ENCODE results near the gene KCNE4.

Gene KCNE4

GRCh38 chr2:223060201-223060825 lies 8.3 kb downstream of the KCNE4 start:
- no peak overlapping the region for H3K27ac ChIP-seq (ENCODE audit: poor library complexity, severe bottlenecking)
- no peaks in the 10 kb centered on the region for H3K27me3 ChIP-seq (ENCODE audit: insufficient read depth, poor library complexity, severe bottlenecking)
- ATAC-seq (ENCODE audit: low read depth) (no peak), DNase-seq (ENCODE audit: low spot score) (no peak)
- H3K4me3 ChIP-seq (ENCODE audit: severe bottlenecking) = no peak overlapping the region
- no peaks in the 10 kb centered on the region for H3K36me3 ChIP-seq (ENCODE audit: low read depth)
- TF ChIP-seq CTCF (IDR thresholded peaks at IDR 0.05; ENCODE audit: poor library complexity, severe bottlenecking) = no peak
- no peaks in the 10 kb centered on the region for H3K9me3 ChIP-seq (ENCODE audit: severe bottlenecking)
- H3K4me1 ChIP-seq (ENCODE audit: insufficient read depth, poor library complexity, severe bottlenecking) = peaks cover 6% of the 10 kb centered on the region

GRCh38 chr2:223062396-223062795 lies 10.4 kb downstream of the KCNE4 start:
- DNase-seq (ENCODE audit: low spot score) = no peak
- H3K36me3 ChIP-seq (ENCODE audit: low read depth) = no peaks in the 10 kb centered on the region
- no peaks in the 10 kb centered on the region for H3K9me3 ChIP-seq (ENCODE audit: severe bottlenecking)
- no peaks in the 10 kb centered on the region for H3K27me3 ChIP-seq (ENCODE audit: insufficient read depth, poor library complexity, severe bottlenecking)
- no peak for ATAC-seq (ENCODE audit: low read depth)
- no peak overlapping the region for H3K4me3 ChIP-seq (ENCODE audit: severe bottlenecking)
- no peak for TF ChIP-seq CTCF (IDR thresholded peaks at IDR 0.05; ENCODE audit: poor library complexity, severe bottlenecking)
- H3K4me1 ChIP-seq (ENCODE audit: insufficient read depth, poor library complexity, severe bottlenecking) = peaks cover 6% of the 10 kb centered on the region
- no peak overlapping the region for H3K27ac ChIP-seq (ENCODE audit: poor library complexity, severe bottlenecking)

- Histone ChIP-seq H3K27ac (ENCODE audit: poor library complexity, severe bottlenecking) (no peak overlapping the region), H3K9me3 (ENCODE audit: severe bottlenecking) (no peaks in the 10 kb centered on the region), H3K27me3 (ENCODE audit: insufficient read depth, poor library complexity, severe bottlenecking) (no peaks in the 10 kb centered on the region), H3K36me3 (ENCODE audit: low read depth) (no peaks in the 10 kb centered on the region), H3K4me1 (ENCODE audit: insufficient read depth, poor library complexity, severe bottlenecking) (no peaks in the 10 kb centered on the region), H3K4me3 (ENCODE audit: severe bottlenecking) (no peak overlapping the region)
- DNase-seq (ENCODE audit: low spot score) = no peak
- ATAC-seq (ENCODE audit: low read depth) = no peak
- no peak for TF ChIP-seq CTCF (IDR thresholded peaks at IDR 0.05; ENCODE audit: poor library complexity, severe bottlenecking)
These were observed 13.1 kb downstream of the KCNE4 start for GRCh38 chr2:223065107-223065506.

GRCh38 chr2:223066721-223067120 lies 14.7 kb downstream of the KCNE4 start:
- Histone ChIP-seq H3K4me3 (ENCODE audit: severe bottlenecking) (no peak overlapping the region), H3K9me3 (ENCODE audit: severe bottlenecking) (no peaks in the 10 kb centered on the region), H3K36me3 (ENCODE audit: low read depth) (no peaks in the 10 kb centered on the region), H3K27me3 (ENCODE audit: insufficient read depth, poor library complexity, severe bottlenecking) (no peaks in the 10 kb centered on the region), H3K4me1 (ENCODE audit: insufficient read depth, poor library complexity, severe bottlenecking) (no peaks in the 10 kb centered on the region), H3K27ac (ENCODE audit: poor library complexity, severe bottlenecking) (no peak overlapping the region)
- DNase-seq (ENCODE audit: low spot score) = no peak
- no peak for ATAC-seq (ENCODE audit: low read depth)
- TF ChIP-seq CTCF (IDR thresholded peaks at IDR 0.05; ENCODE audit: poor library complexity, severe bottlenecking) = no peak

GRCh38 chr2:223068071-223068470 lies 16.1 kb downstream of the KCNE4 start:
- ATAC-seq (ENCODE audit: low read depth) = no peak
- Histone ChIP-seq H3K4me3 (ENCODE audit: severe bottlenecking) (no peak overlapping the region), H3K9me3 (ENCODE audit: severe bottlenecking) (no peaks in the 10 kb centered on the region), H3K27ac (ENCODE audit: poor library complexity, severe bottlenecking) (no peak overlapping the region), H3K4me1 (ENCODE audit: insufficient read depth, poor library complexity, severe bottlenecking) (no peaks in the 10 kb centered on the region), H3K36me3 (ENCODE audit: low read depth) (no peaks in the 10 kb centered on the region), H3K27me3 (ENCODE audit: insufficient read depth, poor library complexity, severe bottlenecking) (no peaks in the 10 kb centered on the region)
- TF ChIP-seq CTCF (IDR thresholded peaks at IDR 0.05; ENCODE audit: poor library complexity, severe bottlenecking) = no peak
- no peak for DNase-seq (ENCODE audit: low spot score)
